B cell (primary cell): ENCODE measurements around the gene ARL9. TPM values are rescaled to one million over a fixed set of nuclear protein-coding genes. Genes with fewer than 3 reads are reported as not detected.

Experiments
- ATAC-seq: fragments of 200-7000 bp; cut with Tn5 transposase; one replicate; pipeline ENCODE4 v1.10.0; 2021; ENCODE audit warnings: low read depth, mild to moderate bottlenecking, moderate number of reproducible peaks, moderate library complexity
- CTCF ChIA-PET: fragments of 350-600 bp; sonication (Branson Sonifier 250); formaldehyde crosslinking; loops from one replicate; lab custom pipeline; 2021; ENCODE audit warnings: antibody characterized with exemption, inconsistent platforms; lab: Charles Lee
- POLR2A ChIA-PET: fragments of 350-600 bp; sonication (Branson Sonifier 250); formaldehyde crosslinking; loops from one replicate; lab custom pipeline; 2021; ENCODE audit warnings: antibody characterized with exemption; lab: Charles Lee
- DNase-seq: peaks from one replicate; pipeline ENCODE4 v3.0.0; 2013
- H2AFZ ChIP-seq: 2 replicates; pipeline ENCODE4 v1.6.1; 2012; ENCODE audit warnings: mild to moderate bottlenecking, low read depth, low read length; ENCODE audit not compliant: insufficient read depth, poor library complexity, severe bottlenecking
- H3K27ac ChIP-seq, 2 donors: 1 replicate in 1 of 2; 2 replicates in 1 of 2; pipeline ENCODE4 v1.5.1; 2012 to 2013; ENCODE audit warnings: low read length in 2 of 2, mild to moderate bottlenecking in 2 of 2, moderate library complexity in 1 of 2
- H3K27me3 ChIP-seq, 4 experiments: fragments of 200-600 bp in 1 of 4; sonication (generic) in 1 of 4; replicated peaks in 1 of 4; 1 replicate in 2 of 4; 2 replicates in 2 of 4; pipeline versions ENCODE4 v1.6.1 to v1.7.0; 2013 to 2016; ENCODE audit warnings: low read length in 3 of 4, mild to moderate bottlenecking in 2 of 4, mixed read lengths in 1 of 4, moderate library complexity in 1 of 4; ENCODE audit not compliant: insufficient read depth in 4 of 4, control insufficient read depth in 3 of 4; ENCODE audit errors: control extremely low read depth in 1 of 4
- H3K36me3 ChIP-seq, 2 experiments: replicated peaks in 1 of 2; 1 replicate in 1 of 2; 2 replicates in 1 of 2; pipeline versions ENCODE4 v1.6.1 to v1.7.1; 2013; ENCODE audit warnings: low read length in 1 of 2; ENCODE audit not compliant: insufficient read depth in 2 of 2, control insufficient read depth in 1 of 2; ENCODE audit errors: control extremely low read depth in 1 of 2, extremely low read depth in 1 of 2
- H3K4me1 ChIP-seq, 2 donors: fragments of 200-600 bp in 1 of 2; sonication (generic) in 1 of 2; 1 replicate in 1 of 2; 2 replicates in 1 of 2; pipeline versions ENCODE4 v1.5.1 to v1.6.1; 2013 to 2017; ENCODE audit warnings: low read length in 2 of 2; ENCODE audit not compliant: control insufficient read depth in 2 of 2, insufficient read depth in 2 of 2
- H3K4me2 ChIP-seq: replicated peaks from 2 replicates; pipeline ENCODE3; 2012; ENCODE audit warnings: mild to moderate bottlenecking, low read depth, low read length; ENCODE audit not compliant: poor library complexity, severe bottlenecking
- H3K4me3 ChIP-seq, 5 experiments: fragments of 200-600 bp in 1 of 5; sonication (generic) in 1 of 5; 1 replicate in 3 of 5; 2 replicates in 2 of 5; pipeline versions ENCODE4 v1.5.1 to v1.7.0; 2011 to 2016; ENCODE audit warnings: low read length in 4 of 5, mild to moderate bottlenecking in 4 of 5, low read depth in 2 of 5, control low read depth in 1 of 5, moderate library complexity in 1 of 5; ENCODE audit not compliant: insufficient read depth in 1 of 5; ENCODE audit errors: control extremely low read depth in 1 of 5, extremely low read depth in 1 of 5
- H3K79me2 ChIP-seq: fragments of 200-600 bp; sonication (generic); one replicate; pipeline ENCODE4 v1.6.0; 2016; ENCODE audit warnings: low read length; ENCODE audit not compliant: control insufficient read depth, insufficient read depth
- H3K9ac ChIP-seq: fragments of 200-600 bp; sonication (generic); 2 replicates; pipeline ENCODE4 v1.6.1; 2017; ENCODE audit warnings: mild to moderate bottlenecking, low read length, moderate library complexity
- H3K9me3 ChIP-seq, 3 donors: one replicate each; pipeline versions ENCODE4 v1.6.1 to v1.7.1; 2013; ENCODE audit warnings: low read length in 2 of 3; ENCODE audit not compliant: control insufficient read depth in 2 of 3, insufficient read depth in 1 of 3; ENCODE audit errors: control extremely low read depth in 1 of 3
- H4K20me1 ChIP-seq: 2 replicates; pipeline ENCODE4 v1.6.0; 2012; ENCODE audit warnings: mild to moderate bottlenecking, low read length; ENCODE audit not compliant: insufficient read depth, control insufficient read depth, poor library complexity, severe bottlenecking
- H3K27ac Mint-ChIP-seq: one replicate; pipeline ENCODE4 v1.8.0; 2021; ENCODE audit warnings: mixed read lengths
- H3K27me3 Mint-ChIP-seq: one replicate; pipeline ENCODE4 v1.8.0; 2021; ENCODE audit warnings: mixed read lengths
- H3K4me1 Mint-ChIP-seq: one replicate; pipeline ENCODE4 v1.8.0; 2021; ENCODE audit warnings: mixed read lengths
- H3K4me3 Mint-ChIP-seq: one replicate; pipeline ENCODE4 v1.8.0; 2021; ENCODE audit warnings: mixed read lengths
- H3K9me3 Mint-ChIP-seq: one replicate; pipeline ENCODE4 v1.8.0; 2022; ENCODE audit warnings: mixed read lengths; ENCODE audit not compliant: insufficient read depth
- EZH2 ChIP-seq: IDR thresholded peaks from 2 replicates; pipeline ENCODE4 v1.6.1; 2012; ENCODE audit warnings: borderline replicate concordance, low read depth, mild to moderate bottlenecking, moderate library complexity, low read length; ENCODE audit not compliant: insufficient read depth, poor library complexity, severe bottlenecking
- WGBS: methylation state at CpG from one replicate; pipeline ENCODE4 v1.1.5; 2013; ENCODE audit warnings: missing lambda C conversion rate; ENCODE audit not compliant: insufficient coverage; 5-methylcytosine and 5-hydroxymethylcytosine counted together
- intact Hi-C: fragments of 100-400 bp; cut with micrococcal nuclease; formaldehyde crosslinking; loops from one replicate; pipeline ENCODE4 v1.10.0; 2022
- polyA plus RNA-seq: library from polyadenylated mRNA; depleted of rRNA; stranded (reverse); fragments of >200 nt; gene quantifications from 2 replicates; pipeline ENCODE4 v1.2.3, GENCODE V29; 2012
- total RNA-seq, 2 donors: library from RNA; stranded (reverse); fragments of 120-200 nt in 1 of 2; gene quantifications; 1 replicate in 1 of 2; 2 replicates in 1 of 2; pipeline versions ENCODE4 v1.2.3 to v1.2.4, GENCODE V29; 2013 to 2022
- TF ChIP-seq, protein P1 (sequence below): fragments of 200-600 bp; IDR thresholded peaks from one replicate; pipeline ENCODE4 v1.8.0; 2022; ENCODE audit warnings: antibody characterized with exemption, mild to moderate bottlenecking

ARL9 gene
- total and polyA plus RNA-seq, 2 donors (not counting 1 experiment from before 2014, with no cell fraction given), result 0.17 TPM; not detected in 1

GRCh38 chr4:56464581-56464980, 41.0 kb upstream of the ARL9 start:
- Histone ChIP-seq H3K27ac (no peak overlapping the region), H3K9me3 (no peaks in the 10 kb centered on the region), H3K79me2 (peaks cover 71% of the 10 kb centered on the region), H3K4me1 (peaks cover 30 to 34% of the 10 kb centered on the region in 2 donors), H3K4me3 (no peak overlapping the region), H3K36me3 (peaks cover 0 to 20% of the 10 kb centered on the region in 2 experiments), H2AFZ (no peak overlapping the region), H3K9ac (no peak overlapping the region), H3K27me3 (no peaks in the 10 kb centered on the region), H3K4me2 (no peak overlapping the region), H4K20me1 (peaks cover 21% of the 10 kb centered on the region)
- DNase-seq, result no peak
- TF ChIP-seq, protein P1, sequence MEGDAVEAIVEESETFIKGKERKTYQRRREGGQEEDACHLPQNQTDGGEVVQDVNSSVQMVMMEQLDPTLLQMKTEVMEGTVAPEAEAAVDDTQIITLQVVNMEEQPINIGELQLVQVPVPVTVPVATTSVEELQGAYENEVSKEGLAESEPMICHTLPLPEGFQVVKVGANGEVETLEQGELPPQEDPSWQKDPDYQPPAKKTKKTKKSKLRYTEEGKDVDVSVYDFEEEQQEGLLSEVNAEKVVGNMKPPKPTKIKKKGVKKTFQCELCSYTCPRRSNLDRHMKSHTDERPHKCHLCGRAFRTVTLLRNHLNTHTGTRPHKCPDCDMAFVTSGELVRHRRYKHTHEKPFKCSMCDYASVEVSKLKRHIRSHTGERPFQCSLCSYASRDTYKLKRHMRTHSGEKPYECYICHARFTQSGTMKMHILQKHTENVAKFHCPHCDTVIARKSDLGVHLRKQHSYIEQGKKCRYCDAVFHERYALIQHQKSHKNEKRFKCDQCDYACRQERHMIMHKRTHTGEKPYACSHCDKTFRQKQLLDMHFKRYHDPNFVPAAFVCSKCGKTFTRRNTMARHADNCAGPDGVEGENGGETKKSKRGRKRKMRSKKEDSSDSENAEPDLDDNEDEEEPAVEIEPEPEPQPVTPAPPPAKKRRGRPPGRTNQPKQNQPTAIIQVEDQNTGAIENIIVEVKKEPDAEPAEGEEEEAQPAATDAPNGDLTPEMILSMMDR, result no peak
- TF ChIP-seq EZH2, result no peak
- no peak overlapping the region for H3K27ac Mint-ChIP-seq
- H3K9me3 Mint-ChIP-seq, result no peaks in the 10 kb centered on the region
- intact Hi-C loops, result loop anchor here (10.0 kb wide), 3 partner anchors 610 to 1070 kb away; partner anchors contain the start of genes CLOCK, EXOC1 and TMEM165
- no peaks in the 10 kb centered on the region for H3K27me3 Mint-ChIP-seq
- POLR2A ChIA-PET, result no interaction called here
- H3K4me1 Mint-ChIP-seq, result peaks cover 50% of the 10 kb centered on the region
- 100% methylated on average over 1 of the region's 3 CpGs for WGBS
- H3K4me3 Mint-ChIP-seq, result peak overlapping the region; percentile 9
- CTCF ChIA-PET, result interaction anchor here (1.2 to 1.7 kb wide), 2 partner anchors 25 to 39 kb away, joined by 3 to 5 read pairs; no protein-coding TSS in a partner anchor
- no peak for ATAC-seq

GRCh38 chr4:56465599-56466295, 39.8 kb upstream of the ARL9 start:
- H3K4me1 ChIP-seq, result peaks cover 38 to 42% of the 10 kb centered on the region in 2 donors
- CTCF ChIA-PET, result interaction anchor here (0.6 to 2.0 kb wide), 9 partner anchors 8 to 79 kb away, joined by 3 to 9 read pairs (median 3); partner anchors contain the start of genes AASDH, PAICS and PPAT
- ATAC-seq, result no peak
- H2AFZ ChIP-seq, result no peak overlapping the region
- H3K9me3 Mint-ChIP-seq, result no peaks in the 10 kb centered on the region
- peaks cover 56% of the 10 kb centered on the region for H3K4me1 Mint-ChIP-seq
- peak overlapping the region; percentile 67 for H3K27ac Mint-ChIP-seq
- TF ChIP-seq, protein P1, result no peak
- TF ChIP-seq EZH2, result no peak
- H3K9ac ChIP-seq, result peak overlapping the region; percentile 78
- H3K27me3 ChIP-seq, result no peaks in the 10 kb centered on the region
- H3K27me3 Mint-ChIP-seq, result no peaks in the 10 kb centered on the region
- H3K9me3 ChIP-seq, result no peaks in the 10 kb centered on the region
- peak overlapping the region; percentile 99 for H3K4me3 Mint-ChIP-seq
- WGBS, result 91% methylated on average over 8 of the region's 10 CpGs
- H3K4me3 ChIP-seq, result peak overlapping the region in 1 of 5 experiments; percentile 85
- DNase-seq, result no peak
- H3K27ac ChIP-seq, result no peak overlapping the region
- intact Hi-C loops, result loop anchor here (2.0 to 10.0 kb wide), 5 partner anchors 65 to 1071 kb away; partner anchors contain the start of genes CLOCK, EXOC1 and TMEM165
- peaks cover 0 to 15% of the 10 kb centered on the region in 2 experiments for H3K36me3 ChIP-seq
- peaks cover 75% of the 10 kb centered on the region for H3K79me2 ChIP-seq
- POLR2A ChIA-PET, result interaction anchor here (0.6 to 2.9 kb wide), 2 partner anchors 30 to 64 kb away, joined by 4 to 35 read pairs; partner anchors contain the start of genes PAICS and PPAT
- peak overlapping the region; percentile 77 for H3K4me2 ChIP-seq
- peaks cover 21% of the 10 kb centered on the region for H4K20me1 ChIP-seq
